GM12878 (cell line): Measurements from ENCODE around the gene MAGI2.

ENCODE experiments used
- CHD2 ChIP-seq: IDR thresholded peaks from 2 replicates; pipeline ENCODE4 v1.6.1; 2011; ENCODE audit warnings: low read depth, low read length, improper control_type of control experiment, borderline replicate concordance
- CREB1 ChIP-seq: IDR thresholded peaks from 2 replicates; pipeline ENCODE4 v1.6.1; 2012; ENCODE audit warnings: low read depth, mild to moderate bottlenecking, inconsistent platforms
- RBBP5 ChIP-seq: fragments of 200-600 bp; sonication (generic); conservative IDR thresholded peaks from 2 replicates; pipeline ENCODE4 v1.6.1; 2016
- TCF3 ChIP-seq: IDR thresholded peaks from 2 replicates; pipeline ENCODE4 v1.6.1; 2012; ENCODE audit warnings: low read depth, mild to moderate bottlenecking, low read length, borderline replicate concordance; ENCODE audit not compliant: insufficient read depth

GRCh38 chr7:79400222-79400621 lies 53.2 kb downstream of the MAGI2 start:
- TF ChIP-seq RBBP5: no peak
- no peak for TF ChIP-seq CREB1
- TF ChIP-seq CHD2: no peak
- no peak for TF ChIP-seq TCF3
